T-cell (primary cell): Measurements from ENCODE around the gene POPDC3. TPM values are rescaled to one million over a fixed set of nuclear protein-coding genes. Genes with fewer than 3 reads are reported as not detected.

Experiments
- ATAC-seq, 4 experiments: fragments of 200-7000 bp in 3 of 4; fragments of 150-1000 bp in 1 of 4; cut with Tn5 transposase; replicated peaks in 1 of 4; 1 replicate in 3 of 4; 2 replicates in 1 of 4; pipeline ENCODE4 v1.10.0; 2021; ENCODE audit warnings: moderate library complexity in 3 of 4, mild to moderate bottlenecking in 2 of 4, moderate number of reproducible peaks in 1 of 4
- CTCF ChIA-PET, 2 donors: fragments of 300-600 bp; sonication (Branson Sonifier 250); formaldehyde crosslinking; loops; one replicate each; lab custom pipeline; 2022; ENCODE audit warnings: antibody characterized with exemption in 2 of 2; lab: Charles Lee
- POLR2A ChIA-PET, 2 donors: fragments of 300-600 bp; sonication (Branson Sonifier 250); formaldehyde crosslinking; loops; one replicate each; lab custom pipeline; 2022; ENCODE audit warnings: antibody characterized with exemption in 2 of 2; lab: Charles Lee
- DNase-seq, 35 experiments: peaks; one replicate each; pipeline versions ENCODE4 v3.0.0 to v3.0.0-alpha.2; 2013 to 2023
- H3K27ac ChIP-seq: one replicate; pipeline ENCODE4 v1.5.1; 2013; ENCODE audit warnings: low read length
- H3K27me3 ChIP-seq, 2 experiments: replicated peaks in 1 of 2; 1 replicate in 1 of 2; 2 replicates in 1 of 2; pipeline versions ENCODE4 v1.6.1 to v1.7.0; 2013; ENCODE audit warnings: low read length in 1 of 2, mixed read lengths in 1 of 2; ENCODE audit not compliant: control insufficient read depth in 2 of 2, insufficient read depth in 2 of 2; ENCODE audit errors: extremely low read depth in 1 of 2
- H3K36me3 ChIP-seq, 2 donors: 1 replicate in 1 of 2; 2 replicates in 1 of 2; pipeline versions ENCODE4 v1.6.1 to v1.7.0; 2013; ENCODE audit warnings: low read length in 1 of 2; ENCODE audit not compliant: control insufficient read depth in 2 of 2, insufficient read depth in 1 of 2; ENCODE audit errors: extremely low read depth in 1 of 2
- H3K4me1 ChIP-seq, 2 experiments: 1 replicate in 1 of 2; 2 replicates in 1 of 2; pipeline versions ENCODE4 v1.6.1 to v1.7.0; 2013; ENCODE audit warnings: low read length in 2 of 2, mixed read lengths in 1 of 2; ENCODE audit not compliant: insufficient read depth in 2 of 2, control insufficient read depth in 1 of 2; ENCODE audit errors: extremely low read depth in 1 of 2
- H3K4me3 ChIP-seq, 2 donors: 1 replicate in 1 of 2; 2 replicates in 1 of 2; pipeline versions ENCODE4 v1.5.1 to v1.7.0; 2013; ENCODE audit warnings: mild to moderate bottlenecking in 2 of 2, low read length in 1 of 2, moderate library complexity in 1 of 2; ENCODE audit not compliant: control insufficient read depth in 1 of 2; ENCODE audit errors: extremely low read depth in 1 of 2
- H3K9me3 ChIP-seq: 2 replicates; pipeline ENCODE4 v1.7.0; 2013
- H3K27ac Mint-ChIP-seq, 2 donors: one replicate each; pipeline ENCODE4 v1.8.0; 2020 to 2021; ENCODE audit warnings: mild to moderate bottlenecking in 2 of 2, mixed read lengths in 2 of 2
- H3K27me3 Mint-ChIP-seq, 2 donors: one replicate each; pipeline ENCODE4 v1.8.0; 2021 to 2022; ENCODE audit warnings: mixed read lengths in 2 of 2
- H3K36me3 Mint-ChIP-seq: one replicate; pipeline ENCODE4 v1.8.0; 2021; ENCODE audit warnings: mixed read lengths
- H3K4me1 Mint-ChIP-seq, 3 donors: one replicate each; pipeline ENCODE4 v1.8.0; 2020 to 2022; ENCODE audit warnings: mixed read lengths in 3 of 3, mild to moderate bottlenecking in 1 of 3
- H3K4me3 Mint-ChIP-seq, 3 donors: one replicate each; pipeline ENCODE4 v1.8.0; 2020 to 2022; ENCODE audit warnings: mild to moderate bottlenecking in 3 of 3, mixed read lengths in 3 of 3, moderate library complexity in 3 of 3
- H3K9me3 Mint-ChIP-seq, 3 donors: one replicate each; pipeline ENCODE4 v1.8.0; 2020 to 2022; ENCODE audit warnings: mixed read lengths in 3 of 3
- WGBS: methylation state at CpG from one replicate; pipeline ENCODE4 v1.1.5; 2013; ENCODE audit warnings: missing lambda C conversion rate; ENCODE audit not compliant: insufficient coverage; 5-methylcytosine and 5-hydroxymethylcytosine counted together
- total RNA-seq, 35 experiments: library from RNA in 6 of 35; stranded (reverse) in 6 of 35; fragments of 120-200 nt in 1 of 35; gene quantifications; one replicate each; pipeline versions ENCODE4 v1.2.1 to v1.2.4 and lab custom pipeline; 2013 to 2026

Gene POPDC3
- total RNA-seq, 5 donors from 2014 or later (not counting 1 experiment from before 2014, with no cell fraction given): not detected

- Mint-ChIP-seq H3K36me3 (no peaks in the 10 kb centered on the region), H3K27me3 (peaks cover 12 to 14% of the 10 kb centered on the region in 2 donors), H3K4me1 (no peaks in the 10 kb centered on the region), H3K4me3 (no peak overlapping the region), H3K27ac (no peak overlapping the region), H3K9me3 (no peaks in the 10 kb centered on the region)
- no peaks in the 10 kb centered on the region for H3K9me3 ChIP-seq
- CTCF ChIA-PET: no interaction called here
- no peak overlapping the region for H3K27ac ChIP-seq
- ATAC-seq (no peak), DNase-seq (no peak)
- POLR2A ChIA-PET: no interaction called here
- no peaks in the 10 kb centered on the region for H3K36me3 ChIP-seq
- H3K27me3 ChIP-seq: peaks cover 0 to 7% of the 10 kb centered on the region in 2 experiments
- no peaks in the 10 kb centered on the region for H3K4me1 ChIP-seq
- H3K4me3 ChIP-seq: no peak overlapping the region
These were observed 28.2 kb downstream of the POPDC3 start for GRCh38 chr6:105151644-105152043.

DNA sequence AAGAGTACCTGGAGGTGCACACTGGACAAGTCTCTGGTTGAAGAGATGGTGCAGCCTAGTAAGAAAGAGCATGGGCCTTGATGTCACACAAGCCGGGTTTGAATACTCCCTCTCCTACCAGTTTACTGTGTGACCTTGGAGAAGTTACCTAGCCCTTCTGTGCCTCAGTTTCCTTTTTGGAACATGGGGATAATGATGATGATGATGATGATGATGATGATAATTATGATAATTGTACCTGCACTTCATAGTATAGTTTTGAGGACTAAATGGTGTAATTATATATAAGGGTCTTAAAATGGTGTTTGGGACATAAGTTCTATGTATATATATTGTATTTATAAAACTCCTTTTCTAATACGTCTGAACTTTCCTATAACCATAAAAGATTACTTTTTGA, 41.7 kb downstream of the POPDC3 start:
- H3K27me3 ChIP-seq: peaks cover 21 to 23% of the 10 kb centered on the region in 2 experiments

DNA sequence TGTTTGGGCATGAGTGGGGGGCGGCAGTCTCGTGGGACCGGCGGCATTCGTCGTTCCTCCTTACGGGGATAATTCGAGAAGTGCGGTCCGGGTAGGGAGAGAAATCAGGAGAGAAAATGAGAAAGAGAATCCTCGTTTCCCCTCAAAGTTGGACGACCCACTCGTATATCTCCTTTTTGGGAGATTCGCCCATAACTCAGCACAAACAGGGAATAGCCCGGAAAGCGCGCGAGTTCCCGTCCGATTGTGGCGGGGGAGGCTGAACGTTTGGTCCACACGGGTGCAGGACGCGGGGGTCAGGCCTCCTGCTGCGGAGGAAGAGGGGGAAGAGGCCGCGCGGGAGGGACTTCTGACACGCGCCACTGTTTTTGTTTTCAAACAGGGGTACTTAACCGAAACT, 42.4 kb downstream of the POPDC3 start:
- no peaks in the 10 kb centered on the region for H3K9me3 Mint-ChIP-seq
- peaks cover 10 to 16% (median 14%) of the 10 kb centered on the region in 3 donors for H3K4me1 Mint-ChIP-seq
- Histone ChIP-seq H3K27me3 (peaks cover 21 to 23% of the 10 kb centered on the region in 2 experiments), H3K27ac (no peak overlapping the region), H3K4me3 (peak overlapping the region; percentile 19 to 85), H3K9me3 (no peaks in the 10 kb centered on the region), H3K4me1 (peaks cover 0 to 15% of the 10 kb centered on the region in 2 experiments), H3K36me3 (no peaks in the 10 kb centered on the region)
- H3K36me3 Mint-ChIP-seq: no peaks in the 10 kb centered on the region
- peaks cover 39 to 63% of the 10 kb centered on the region in 2 donors for H3K27me3 Mint-ChIP-seq
- ChIA-PET POLR2A (no interaction called here), CTCF (no interaction called here)
- DNase-seq (no peak), ATAC-seq (no peak)
- H3K4me3 Mint-ChIP-seq: peak overlapping the region; percentile 65 to 73 (median 70)
- no peak overlapping the region for H3K27ac Mint-ChIP-seq
- WGBS: 14% methylated on average over 22 of the region's 32 CpGs

More for the DNA sequence above, 41.7 kb downstream of the POPDC3 start:
- H3K4me1 Mint-ChIP-seq: peaks cover 10 to 16% (median 14%) of the 10 kb centered on the region in 3 donors
- ATAC-seq (no peak), DNase-seq (no peak)
- peak overlapping the region; percentile 65 to 73 (median 70) for H3K4me3 Mint-ChIP-seq
- H3K36me3 Mint-ChIP-seq: no peaks in the 10 kb centered on the region
- peaks cover 0 to 15% of the 10 kb centered on the region in 2 experiments for H3K4me1 ChIP-seq
- H3K4me3 ChIP-seq: no peak overlapping the region
- no peaks in the 10 kb centered on the region for H3K36me3 ChIP-seq
- peaks cover 41 to 65% of the 10 kb centered on the region in 2 donors for H3K27me3 Mint-ChIP-seq
- no peak overlapping the region for H3K27ac ChIP-seq
- no peaks in the 10 kb centered on the region for H3K9me3 ChIP-seq
- no peaks in the 10 kb centered on the region for H3K9me3 Mint-ChIP-seq
- ChIA-PET POLR2A (no interaction called here), CTCF (no interaction called here)
- no CpG with 5 or more reads among the region's 2 CpGs for WGBS
- H3K27ac Mint-ChIP-seq: no peak overlapping the region

DNA sequence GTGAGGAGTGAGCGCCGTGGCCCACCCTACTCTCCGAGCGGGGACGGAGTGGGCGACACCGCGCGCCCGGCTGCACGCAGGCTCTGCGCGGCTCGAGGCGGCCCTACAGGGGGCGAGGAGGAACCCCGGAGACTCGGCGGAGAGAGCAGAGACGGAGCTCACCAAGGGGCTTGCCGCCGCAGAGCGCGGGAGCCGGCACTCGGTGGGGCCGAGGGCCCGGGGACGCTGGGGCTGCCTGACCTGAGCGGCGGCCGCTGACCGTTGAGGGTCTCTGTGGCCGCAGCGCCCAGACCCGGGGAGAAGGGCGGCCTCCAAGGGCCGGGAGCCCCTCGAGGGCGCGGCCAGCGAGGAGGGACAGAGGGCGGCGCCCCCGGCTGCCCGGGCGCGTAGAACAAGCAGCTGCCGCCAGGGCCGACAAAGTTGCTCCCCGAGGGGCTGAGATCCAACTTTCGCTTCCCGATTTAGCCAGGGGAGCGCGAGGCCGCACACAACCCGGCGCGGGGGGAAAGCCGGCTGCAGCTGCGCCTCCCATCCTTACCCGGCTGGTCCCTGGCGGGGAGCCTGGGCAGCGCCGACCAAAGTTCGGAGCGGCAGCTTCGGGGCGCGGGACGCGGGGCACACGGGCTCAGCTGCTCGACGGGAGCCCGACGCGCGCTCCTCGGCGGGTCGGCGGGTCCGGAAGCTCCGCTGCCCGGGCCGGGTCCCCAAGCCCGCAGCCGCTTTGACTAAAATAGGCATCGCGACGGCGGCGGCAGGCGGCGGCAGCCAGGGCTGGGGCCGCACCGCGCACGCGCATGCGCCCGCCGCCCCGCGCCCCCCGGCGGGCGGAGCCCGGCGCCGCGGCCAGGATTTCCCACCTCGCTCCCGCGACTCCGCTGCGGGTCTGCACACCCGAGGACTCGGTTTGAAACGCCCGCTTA, 43.1 kb downstream of the POPDC3 start:
- Mint-ChIP-seq H3K36me3 (no peaks in the 10 kb centered on the region), H3K9me3 (no peaks in the 10 kb centered on the region), H3K27me3 (peaks cover 42 to 59% of the 10 kb centered on the region in 2 donors), H3K27ac (no peak overlapping the region), H3K4me1 (peaks cover 10 to 16% (median 14%) of the 10 kb centered on the region in 3 donors), H3K4me3 (peak overlapping the region; percentile 65 to 73 (median 70))
- Histone ChIP-seq H3K36me3 (no peaks in the 10 kb centered on the region), H3K27ac (no peak overlapping the region), H3K27me3 (peaks cover 21 to 23% of the 10 kb centered on the region in 2 experiments), H3K4me3 (peak overlapping the region; percentile 19 to 85), H3K9me3 (no peaks in the 10 kb centered on the region), H3K4me1 (peaks cover 0 to 15% of the 10 kb centered on the region in 2 experiments)
- ATAC-seq: peak; percentile 41 to 55 (median 50)
- POLR2A ChIA-PET: no interaction called here
- peak in 13 of 35 experiments; percentile 0 to 23 (median 2) for DNase-seq
- 1% methylated on average over 119 of the region's 122 CpGs for WGBS
- CTCF ChIA-PET: interaction anchor here in 1 of 2 donors (0.6 kb wide), 1 partner anchor 49 kb away, joined by 3 read pairs; no protein-coding TSS in a partner anchor

GRCh38 chr6:105135907-105136430, 43.8 kb downstream of the POPDC3 start:
- Histone ChIP-seq H3K4me1 (peaks cover 0 to 15% of the 10 kb centered on the region in 2 experiments), H3K27me3 (peaks cover 23 to 24% of the 10 kb centered on the region in 2 experiments), H3K27ac (no peak overlapping the region), H3K36me3 (no peaks in the 10 kb centered on the region), H3K9me3 (no peaks in the 10 kb centered on the region), H3K4me3 (peak overlapping the region in 1 of 2 donors; percentile 85)
- Mint-ChIP-seq H3K4me1 (peaks cover 10 to 16% (median 14%) of the 10 kb centered on the region in 3 donors), H3K27me3 (peaks cover 42 to 52% of the 10 kb centered on the region in 2 donors), H3K27ac (no peak overlapping the region), H3K9me3 (no peaks in the 10 kb centered on the region), H3K36me3 (no peaks in the 10 kb centered on the region), H3K4me3 (peak overlapping the region; percentile 44 to 73 (median 52))
- 5% methylated on average over 17 of the region's 24 CpGs for WGBS
- DNase-seq (no peak), ATAC-seq (no peak)
- CTCF ChIA-PET: interaction anchor here in 1 of 2 donors (0.6 kb wide), 1 partner anchor 48 kb away, joined by 3 read pairs; no protein-coding TSS in a partner anchor
- POLR2A ChIA-PET: no interaction called here

DNA sequence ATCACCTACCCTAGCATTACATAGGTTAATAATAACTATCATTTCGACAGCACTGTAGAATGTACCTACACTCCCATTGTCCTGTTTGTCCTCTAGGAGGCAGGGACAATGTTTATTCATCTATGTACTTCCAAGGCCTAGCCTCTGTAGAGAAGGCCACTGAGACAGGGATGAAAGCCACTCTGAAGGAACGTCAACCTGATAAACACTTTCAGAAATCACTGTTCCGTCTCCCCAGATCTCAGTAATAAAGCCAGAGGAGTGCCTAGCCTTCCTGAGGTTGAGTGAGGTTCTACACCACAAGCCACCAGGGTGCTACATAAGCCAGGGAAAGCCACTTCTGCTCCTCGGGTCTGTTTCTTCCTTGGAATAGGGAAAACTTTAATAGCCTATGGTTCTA, 44.8 kb downstream of the POPDC3 start:
- no peak for ATAC-seq
- no peaks in the 10 kb centered on the region for H3K9me3 Mint-ChIP-seq

More for the DNA sequence above, 44.8 kb downstream of the POPDC3 start:
- Histone ChIP-seq H3K27ac (no peak overlapping the region), H3K9me3 (no peaks in the 10 kb centered on the region), H3K4me1 (peaks cover 0 to 15% of the 10 kb centered on the region in 2 experiments), H3K27me3 (peaks cover 23 to 24% of the 10 kb centered on the region in 2 experiments), H3K4me3 (no peak overlapping the region), H3K36me3 (no peaks in the 10 kb centered on the region)
- peaks cover 10 to 16% (median 14%) of the 10 kb centered on the region in 3 donors for H3K4me1 Mint-ChIP-seq
- H3K4me3 Mint-ChIP-seq: peak overlapping the region in 1 of 3 donors; percentile 73
- H3K27me3 Mint-ChIP-seq: peaks cover 42 to 48% of the 10 kb centered on the region in 2 donors
- DNase-seq: no peak
- POLR2A ChIA-PET: no interaction called here
- CTCF ChIA-PET: no interaction called here
- H3K36me3 Mint-ChIP-seq: no peaks in the 10 kb centered on the region
- WGBS: 100% methylated on average over 1 of the region's 4 CpGs
- no peak overlapping the region for H3K27ac Mint-ChIP-seq
